Trophoblast cell (in vitro differentiated cells and primary cell): Measurements from ENCODE around the gene SDHAF1. TPM values are rescaled to one million over a fixed set of nuclear protein-coding genes. Genes with fewer than 3 reads are reported as not detected.

Experiments
- DNase-seq, 2 donors: peaks; one replicate each; pipeline ENCODE4 v3.0.0-alpha.2; 2016
- H2AFZ ChIP-seq: 2 replicates; pipeline ENCODE4 v1.6.1; 2013; ENCODE audit warnings: low read length, moderate library complexity, mild to moderate bottlenecking; ENCODE audit not compliant: insufficient read depth, poor library complexity
- H2AK5ac ChIP-seq: 2 replicates; pipeline ENCODE4 v1.6.1; 2013; ENCODE audit warnings: mild to moderate bottlenecking, low read length
- H2BK120ac ChIP-seq: 2 replicates; pipeline ENCODE4 v1.6.1; 2013; ENCODE audit warnings: low read length, mild to moderate bottlenecking, moderate library complexity; ENCODE audit not compliant: insufficient read depth, poor library complexity
- H2BK12ac ChIP-seq: 2 replicates; pipeline ENCODE4 v1.6.1; 2013; ENCODE audit warnings: mild to moderate bottlenecking, low read length, moderate library complexity
- H2BK5ac ChIP-seq: 2 replicates; pipeline ENCODE4 v1.6.1; 2013; ENCODE audit warnings: low read length, low read depth, moderate library complexity, mild to moderate bottlenecking; ENCODE audit not compliant: poor library complexity
- H3K14ac ChIP-seq: 2 replicates; pipeline ENCODE4 v1.6.1; 2013; ENCODE audit warnings: mild to moderate bottlenecking, low read length
- H3K18ac ChIP-seq: 2 replicates; pipeline ENCODE4 v1.6.1; 2013; ENCODE audit warnings: mild to moderate bottlenecking, low read length
- H3K23ac ChIP-seq: 2 replicates; pipeline ENCODE4 v1.6.1; 2013; ENCODE audit warnings: low read length
- H3K27ac ChIP-seq: 2 replicates; pipeline ENCODE4 v1.5.1; 2013; ENCODE audit warnings: low read depth, mild to moderate bottlenecking, inconsistent platforms, low read length, moderate library complexity
- H3K27me3 ChIP-seq: 2 replicates; pipeline ENCODE4 v1.6.1; 2013; ENCODE audit warnings: inconsistent platforms, mild to moderate bottlenecking, low read length, moderate library complexity; ENCODE audit not compliant: insufficient read depth
- H3K36me3 ChIP-seq, 2 experiments: 1 replicate in 1 of 2; 2 replicates in 1 of 2; pipeline ENCODE4 v1.6.1; 2013; ENCODE audit warnings: low read length in 2 of 2, mild to moderate bottlenecking in 2 of 2, moderate library complexity in 1 of 2; ENCODE audit not compliant: insufficient read depth in 2 of 2, control insufficient read depth in 1 of 2
- H3K4ac ChIP-seq: 2 replicates; pipeline ENCODE4 v1.6.1; 2013; ENCODE audit warnings: low read depth, mild to moderate bottlenecking, low read length, moderate library complexity
- H3K4me1 ChIP-seq, 2 experiments: 1 replicate in 1 of 2; 2 replicates in 1 of 2; pipeline ENCODE4 v1.6.1; 2013; ENCODE audit warnings: low read length in 2 of 2, mild to moderate bottlenecking in 2 of 2, moderate library complexity in 1 of 2; ENCODE audit not compliant: insufficient read depth in 2 of 2, control insufficient read depth in 1 of 2
- H3K4me2 ChIP-seq: 2 replicates; pipeline ENCODE4 v1.6.1; 2013; ENCODE audit warnings: inconsistent platforms, mild to moderate bottlenecking, low read length, moderate library complexity
- H3K4me3 ChIP-seq: 2 replicates; pipeline ENCODE4 v1.5.1; 2013; ENCODE audit warnings: mild to moderate bottlenecking, low read depth, low read length, inconsistent platforms
- H3K79me1 ChIP-seq: one replicate; pipeline ENCODE4 v1.6.1; 2013; ENCODE audit warnings: low read length
- H3K79me2 ChIP-seq: 2 replicates; pipeline ENCODE4 v1.6.1; 2013; ENCODE audit warnings: low read length, mild to moderate bottlenecking; ENCODE audit not compliant: control insufficient read depth, insufficient read depth, poor library complexity
- H3K9ac ChIP-seq: 2 replicates; pipeline ENCODE4 v1.6.1; 2013; ENCODE audit warnings: mild to moderate bottlenecking, low read length
- H3K9me3 ChIP-seq: 2 replicates; pipeline ENCODE4 v1.6.1; 2013; ENCODE audit warnings: low read depth, mild to moderate bottlenecking, control low read depth, inconsistent platforms, low read length; ENCODE audit not compliant: insufficient read depth
- H4K12ac ChIP-seq: 2 replicates; pipeline ENCODE4 v1.6.1; 2013; ENCODE audit warnings: low read depth, mild to moderate bottlenecking, low read length, moderate library complexity
- H4K8ac ChIP-seq: 2 replicates; pipeline ENCODE4 v1.6.1; 2013; ENCODE audit warnings: low read depth, mild to moderate bottlenecking, low read length, moderate library complexity
- H4K91ac ChIP-seq: one replicate; pipeline ENCODE4 v1.6.1; 2013; ENCODE audit warnings: low read depth, mild to moderate bottlenecking, low read length, moderate library complexity
- WGBS: extraction: QIAGEN DNeasy Blood & Tissue Kit; methylation state at CpG from one replicate; pipeline ENCODE4 v1.1.7; 2013; ENCODE audit warnings: missing lambda C conversion rate; ENCODE audit not compliant: insufficient read length, insufficient coverage; ENCODE audit errors: extremely low coverage; 5-methylcytosine and 5-hydroxymethylcytosine counted together
- polyA plus RNA-seq: library from polyadenylated mRNA; stranded (reverse); fragments of 200-250 nt; gene quantifications from 2 replicates; pipeline ENCODE4 v1.2.3, GENCODE V29; 2013

The SDHAF1 gene, protein sequence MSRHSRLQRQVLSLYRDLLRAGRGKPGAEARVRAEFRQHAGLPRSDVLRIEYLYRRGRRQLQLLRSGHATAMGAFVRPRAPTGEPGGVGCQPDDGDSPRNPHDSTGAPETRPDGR
- polyA plus RNA-seq, result 13.2 and 13.5 TPM in 2 replicates

DNA sequence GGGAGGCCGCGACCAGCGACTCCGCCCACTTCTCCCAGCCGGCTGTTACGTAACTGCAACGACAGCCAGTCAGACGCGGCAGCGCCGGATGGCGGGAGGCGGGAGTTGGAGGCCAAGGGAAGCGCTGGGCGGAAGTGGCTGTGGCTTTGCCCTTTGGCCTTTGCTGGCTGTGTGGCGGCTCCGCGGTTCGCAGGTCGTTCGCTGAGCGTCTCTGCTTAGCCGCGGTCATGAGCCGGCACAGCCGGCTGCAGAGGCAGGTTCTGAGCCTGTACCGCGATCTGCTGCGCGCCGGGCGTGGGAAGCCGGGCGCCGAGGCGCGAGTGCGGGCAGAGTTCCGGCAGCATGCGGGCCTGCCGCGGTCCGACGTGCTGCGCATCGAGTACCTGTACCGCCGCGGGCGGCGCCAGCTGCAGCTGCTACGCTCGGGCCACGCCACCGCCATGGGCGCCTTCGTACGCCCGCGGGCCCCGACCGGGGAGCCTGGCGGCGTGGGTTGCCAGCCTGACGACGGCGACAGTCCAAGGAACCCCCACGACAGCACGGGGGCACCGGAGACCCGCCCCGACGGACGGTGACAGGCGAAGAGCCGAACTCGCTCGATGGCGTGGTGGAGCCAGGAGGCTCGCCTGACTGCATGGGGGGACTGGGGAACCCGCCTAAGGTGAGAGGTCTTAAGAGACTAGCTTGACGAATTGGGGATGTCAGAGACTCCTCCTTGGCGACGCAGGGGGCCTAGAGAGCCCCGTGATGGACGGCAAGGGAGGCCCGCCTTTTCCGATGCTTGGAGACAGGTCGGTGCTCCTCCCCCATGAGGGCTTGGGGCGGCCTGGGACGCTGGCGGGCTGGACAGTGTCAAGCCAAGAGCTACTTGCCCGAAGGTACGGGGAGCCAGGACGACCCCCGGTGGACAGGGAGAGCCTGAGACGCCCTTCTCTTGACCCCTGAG, at the start of gene SDHAF1:
Gene SDHAF1 (plus strand): TSS at position 141 of the 946 bp plus-strand sequence. CDS start 87 bp downstream, at position 228.
- Histone ChIP-seq H3K4ac (peak within 1 kb of the TSS; percentile 18), H2BK5ac (peak within 1 kb of the TSS; percentile 47), H3K9ac (peak within 1 kb of the TSS; percentile 86), H3K79me1 (peaks cover 11% of the 10 kb centered on the region), H3K27ac (peak within 1 kb of the TSS; percentile 78), H3K18ac (peak within 1 kb of the TSS; percentile 86), H4K8ac (peak within 1 kb of the TSS; percentile 99), H2AK5ac (peak within 1 kb of the TSS; percentile 38), H2BK120ac (peak within 1 kb of the TSS; percentile 84), H3K27me3 (no peaks in the 10 kb centered on the region), H3K23ac (no peak within 1 kb of the TSS), H3K4me1 (peaks cover 12% of the 10 kb centered on the region in 2 experiments), H3K36me3 (peaks cover 3 to 7% of the 10 kb centered on the region in 2 experiments), H2AFZ (peak within 1 kb of the TSS; percentile 92), H3K79me2 (peaks cover 8% of the 10 kb centered on the region), H3K4me2 (peak within 1 kb of the TSS; percentile 70), H4K91ac (peak within 1 kb of the TSS; percentile 92), H3K14ac (peak within 1 kb of the TSS; percentile 88), H3K9me3 (no peaks in the 10 kb centered on the region), H4K12ac (peak within 1 kb of the TSS; percentile 80), H2BK12ac (no peak within 1 kb of the TSS), H3K4me3 (peak within 1 kb of the TSS; percentile 96)
- peak; percentile 94 for DNase-seq
- no CpG with 5 or more reads among the region's 97 CpGs for WGBS

GRCh38 chr19:35946203-35946602, 48.8 kb upstream of the SDHAF1 start:
- no CpG with 5 or more reads among the region's 4 CpGs for WGBS
- Histone ChIP-seq H3K79me2 (no peaks in the 10 kb centered on the region), H4K91ac (no peak overlapping the region), H2BK5ac (no peak overlapping the region), H3K27ac (no peak overlapping the region), H3K36me3 (peaks cover 8 to 12% of the 10 kb centered on the region in 2 experiments), H3K4me1 (no peaks in the 10 kb centered on the region), H3K79me1 (no peaks in the 10 kb centered on the region), H2AK5ac (no peak overlapping the region), H3K4me3 (no peak overlapping the region), H3K4ac (no peak overlapping the region), H2BK120ac (no peak overlapping the region), H3K27me3 (no peaks in the 10 kb centered on the region), H3K14ac (no peak overlapping the region), H2BK12ac (no peak overlapping the region), H2AFZ (no peak overlapping the region), H3K18ac (no peak overlapping the region), H3K23ac (no peak overlapping the region), H4K12ac (no peak overlapping the region), H3K4me2 (no peak overlapping the region), H3K9me3 (peaks cover 1% of the 10 kb centered on the region), H4K8ac (no peak overlapping the region), H3K9ac (no peak overlapping the region)
- DNase-seq, result no peak

DNA sequence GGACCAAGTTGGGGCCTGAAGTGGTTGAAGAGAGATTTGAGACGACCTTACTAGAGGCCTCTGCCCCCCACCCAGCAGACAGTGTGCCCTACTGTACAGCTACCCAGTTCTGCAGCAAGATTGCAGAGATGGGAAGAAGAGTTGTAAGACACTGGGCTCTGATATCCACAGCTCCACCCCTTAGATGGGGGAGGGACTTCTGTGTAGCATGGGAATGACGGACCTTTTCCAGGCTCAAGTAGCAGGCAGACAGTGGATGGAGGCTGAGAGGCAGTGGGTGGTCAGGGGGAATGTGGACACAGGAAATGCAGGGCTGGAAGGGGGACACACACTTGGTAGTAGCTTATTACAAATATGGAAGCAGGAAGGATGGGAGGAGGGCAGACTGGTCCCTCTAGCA, 45.9 kb upstream of the SDHAF1 start:
- Histone ChIP-seq H3K23ac (no peak overlapping the region), H3K4ac (no peak overlapping the region), H2AFZ (no peak overlapping the region), H4K12ac (no peak overlapping the region), H4K91ac (no peak overlapping the region), H3K9me3 (peaks cover 1% of the 10 kb centered on the region), H3K9ac (no peak overlapping the region), H2AK5ac (no peak overlapping the region), H3K79me1 (no peaks in the 10 kb centered on the region), H3K27me3 (no peaks in the 10 kb centered on the region), H3K4me3 (no peak overlapping the region), H3K18ac (no peak overlapping the region), H3K27ac (no peak overlapping the region), H3K36me3 (peaks cover 7 to 8% of the 10 kb centered on the region in 2 experiments), H3K4me2 (no peak overlapping the region), H4K8ac (no peak overlapping the region), H3K4me1 (no peaks in the 10 kb centered on the region), H2BK5ac (no peak overlapping the region), H3K79me2 (no peaks in the 10 kb centered on the region), H2BK12ac (no peak overlapping the region), H3K14ac (no peak overlapping the region), H2BK120ac (no peak overlapping the region)
- no CpG with 5 or more reads among the region's 2 CpGs for WGBS
- no peak for DNase-seq

- Histone ChIP-seq H4K12ac (no peak overlapping the region), H3K4me3 (no peak overlapping the region), H3K18ac (no peak overlapping the region), H3K4me2 (no peak overlapping the region), H2BK120ac (no peak overlapping the region), H3K4me1 (no peaks in the 10 kb centered on the region), H3K79me1 (no peaks in the 10 kb centered on the region), H3K9ac (no peak overlapping the region), H3K27me3 (peaks cover 22% of the 10 kb centered on the region), H3K9me3 (peaks cover 5% of the 10 kb centered on the region), H3K79me2 (no peaks in the 10 kb centered on the region), H3K27ac (no peak overlapping the region), H3K23ac (no peak overlapping the region), H2AFZ (no peak overlapping the region), H3K4ac (no peak overlapping the region), H2AK5ac (no peak overlapping the region), H4K91ac (no peak overlapping the region), H2BK12ac (no peak overlapping the region), H4K8ac (no peak overlapping the region), H3K14ac (no peak overlapping the region), H3K36me3 (no peaks in the 10 kb centered on the region), H2BK5ac (no peak overlapping the region)
- WGBS, result no CpG with 5 or more reads among the region's 6 CpGs
- peak in 1 of 2 donors; percentile 11 for DNase-seq
Measured at GRCh38 chr19:35955881-35956634, 38.9 kb upstream of the SDHAF1 start.
